H1 (cell line): Measurements from ENCODE around the gene KHDC4. TPM values are rescaled to one million over a fixed set of nuclear protein-coding genes. Genes with fewer than 3 reads are reported as not detected.

ENCODE experiments used
- CTCF ChIA-PET: fragments of 300-600 bp; sonication (Branson Sonifier 250); formaldehyde crosslinking; loops from one replicate; lab custom pipeline; 2021; ENCODE audit not compliant: partially characterized antibody; lab: Charles Lee
- POLR2A ChIA-PET: fragments of 300-600 bp; sonication (Branson Sonifier 250); formaldehyde crosslinking; loops from one replicate; lab custom pipeline; 2021; ENCODE audit warnings: inconsistent platforms; ENCODE audit not compliant: partially characterized antibody; lab: Charles Lee
- DNase-seq, 2 experiments: peaks; one replicate each; pipeline versions ENCODE4 v3.0.0 to v3.0.0-alpha.2; 2010 to 2022; ENCODE audit warnings: low spot score in 2 of 2, low read depth in 1 of 2, mixed read lengths in 1 of 2
- FAIRE-seq: peaks from 2 replicates; lab custom pipeline; 2011; peaks lifted over from hg19 to GRCh38; lab: Jason Lieb, UNC
- H2AFZ ChIP-seq: 2 replicates; pipeline ENCODE4 v1.8.1; 2012; ENCODE audit warnings: low read length, inconsistent platforms
- H2AK5ac ChIP-seq: 2 replicates; pipeline ENCODE4 v1.6.1; 2013; ENCODE audit warnings: low read depth, low read length
- H2BK120ac ChIP-seq: replicated peaks from 2 replicates; pipeline ENCODE3; 2013; ENCODE audit warnings: low read depth, low read length, inconsistent platforms
- H2BK12ac ChIP-seq: 2 replicates; pipeline ENCODE4 v1.6.1; 2013; ENCODE audit warnings: low read depth, low read length
- H2BK15ac ChIP-seq: 2 replicates; pipeline ENCODE4 v1.6.1; 2013; ENCODE audit warnings: low read length
- H2BK20ac ChIP-seq: 2 replicates; pipeline ENCODE4 v1.6.1; 2013; ENCODE audit warnings: low read length
- H2BK5ac ChIP-seq: 2 replicates; pipeline ENCODE4 v1.6.1; 2013; ENCODE audit warnings: low read depth, low read length
- H3K14ac ChIP-seq: 2 replicates; pipeline ENCODE4 v1.6.1; 2013; ENCODE audit warnings: inconsistent platforms; ENCODE audit not compliant: insufficient read length
- H3K18ac ChIP-seq: 2 replicates; pipeline ENCODE4 v1.6.1; 2013; ENCODE audit warnings: low read length; ENCODE audit errors: extremely low read depth
- H3K23ac ChIP-seq: 2 replicates; pipeline ENCODE4 v1.6.1; 2013; ENCODE audit warnings: inconsistent platforms; ENCODE audit not compliant: insufficient read length
- H3K23me2 ChIP-seq: 2 replicates; pipeline ENCODE4 v1.6.1; 2013; ENCODE audit warnings: low read depth, low read length
- H3K27ac ChIP-seq: 2 replicates; pipeline ENCODE4 v1.6.1; 2011; ENCODE audit warnings: low read depth, low read length, inconsistent platforms
- H3K27me3 ChIP-seq, 4 experiments: replicated peaks in 1 of 4; 1 replicate in 1 of 4; 2 replicates in 3 of 4; pipeline versions ENCODE4 v1.6.1 to v1.8.1; 2011 to 2013; ENCODE audit warnings: low read length in 3 of 4, mild to moderate bottlenecking in 3 of 4, inconsistent platforms in 2 of 4, mixed read lengths in 2 of 4, moderate library complexity in 1 of 4; ENCODE audit not compliant: control insufficient read depth in 3 of 4, insufficient read depth in 3 of 4; ENCODE audit errors: extremely low read depth in 1 of 4
- H3K36me3 ChIP-seq, 4 experiments: 2 replicates each; pipeline versions ENCODE4 v1.6.1 to v1.8.1; 2011 to 2013; ENCODE audit warnings: mild to moderate bottlenecking in 4 of 4, low read length in 3 of 4, moderate library complexity in 2 of 4, control low read depth in 1 of 4, inconsistent platforms in 1 of 4; ENCODE audit not compliant: insufficient read depth in 4 of 4, control insufficient read depth in 2 of 4
- H3K4ac ChIP-seq: replicated peaks from 2 replicates; pipeline ENCODE3; 2013; ENCODE audit warnings: low read length, low read depth, mixed read lengths, inconsistent platforms; ENCODE audit not compliant: insufficient read length
- H3K4me1 ChIP-seq, 4 experiments: replicated peaks in 1 of 4; 1 replicate in 1 of 4; 2 replicates in 3 of 4; pipeline versions ENCODE4 v1.6.1 to v1.8.1; 2011 to 2013; ENCODE audit warnings: low read length in 3 of 4, inconsistent platforms in 2 of 4, mixed read lengths in 1 of 4; ENCODE audit not compliant: insufficient read depth in 4 of 4, control insufficient read depth in 3 of 4
- H3K4me2 ChIP-seq, 2 experiments: 2 replicates each; pipeline versions ENCODE4 v1.6.1 to v1.8.1; 2011 to 2013; ENCODE audit warnings: low read depth in 2 of 2, low read length in 2 of 2, control low read depth in 1 of 2, inconsistent platforms in 1 of 2, mild to moderate bottlenecking in 1 of 2; ENCODE audit not compliant: insufficient read depth in 1 of 2
- H3K4me3 ChIP-seq, 4 experiments: fragments of 200-600, 300-600 bp in 1 of 4; sonication (generic), shearing (Covaris generic), sonication (Bioruptor Twin) in 1 of 4; 2 replicates each; pipeline versions ENCODE4 v1.5.1 to v1.8.1; 2011 to 2016; ENCODE audit warnings: low read length in 4 of 4, low read depth in 3 of 4, control low read depth in 2 of 4, inconsistent platforms in 2 of 4, mild to moderate bottlenecking in 2 of 4, mixed read lengths in 1 of 4, moderate library complexity in 1 of 4; ENCODE audit not compliant: insufficient read depth in 2 of 4; ENCODE audit errors: extremely low read depth in 1 of 4
- H3K56ac ChIP-seq: replicated peaks from 2 replicates; pipeline ENCODE3; 2013; ENCODE audit warnings: low read depth, mild to moderate bottlenecking, mixed read lengths, low read length, inconsistent platforms; ENCODE audit not compliant: insufficient read length
- H3K79me1 ChIP-seq: 2 replicates; pipeline ENCODE4 v1.6.1; 2013; ENCODE audit warnings: low read depth, low read length, control low read depth
- H3K79me2 ChIP-seq, 2 experiments: 2 replicates each; pipeline versions ENCODE4 v1.6.1 to v1.8.1; 2012 to 2013; ENCODE audit warnings: low read length in 2 of 2, mild to moderate bottlenecking in 2 of 2, inconsistent platforms in 1 of 2; ENCODE audit not compliant: insufficient read depth in 2 of 2, control insufficient read depth in 1 of 2
- H3K9ac ChIP-seq, 4 experiments: replicated peaks in 1 of 4; 1 replicate in 1 of 4; 2 replicates in 3 of 4; pipeline versions ENCODE4 v1.6.1 to v1.8.1; 2011 to 2013; ENCODE audit warnings: low read depth in 3 of 4, low read length in 3 of 4, control low read depth in 2 of 4, mild to moderate bottlenecking in 2 of 4, moderate library complexity in 2 of 4, inconsistent platforms in 1 of 4; ENCODE audit errors: extremely low read depth in 1 of 4
- H3K9me3 ChIP-seq, 2 experiments: 2 replicates each; pipeline versions ENCODE4 v1.6.1 to v1.8.1; 2012 to 2013; ENCODE audit warnings: mild to moderate bottlenecking in 2 of 2, moderate library complexity in 2 of 2, control low read depth in 1 of 2, inconsistent platforms in 1 of 2, low read depth in 1 of 2, low read length in 1 of 2, mixed read lengths in 1 of 2; ENCODE audit not compliant: insufficient read depth in 2 of 2
- H4K20me1 ChIP-seq, 2 experiments: replicated peaks in 1 of 2; 2 replicates each; pipeline versions ENCODE3 to v1.8.1; 2011 to 2013; ENCODE audit warnings: inconsistent platforms in 2 of 2, low read length in 2 of 2, mild to moderate bottlenecking in 1 of 2; ENCODE audit not compliant: insufficient read depth in 2 of 2, control insufficient read depth in 1 of 2
- H4K5ac ChIP-seq: 2 replicates; pipeline ENCODE4 v1.6.1; 2013; ENCODE audit warnings: low read length, low read depth, mixed read lengths, inconsistent platforms; ENCODE audit not compliant: insufficient read length
- H4K8ac ChIP-seq: 2 replicates; pipeline ENCODE4 v1.8.0; 2013; ENCODE audit warnings: mild to moderate bottlenecking, moderate library complexity, low read length, inconsistent platforms; ENCODE audit not compliant: insufficient read depth; ENCODE audit errors: extremely low read depth
- H4K91ac ChIP-seq: replicated peaks from 2 replicates; pipeline ENCODE3; 2013; ENCODE audit warnings: low read length, mixed read lengths, inconsistent platforms; ENCODE audit not compliant: insufficient read length
- ATF2 ChIP-seq: IDR thresholded peaks from 2 replicates; pipeline ENCODE4 v1.6.1; 2012; ENCODE audit warnings: low read length, inconsistent platforms
- ATF3 ChIP-seq: IDR thresholded peaks from 2 replicates; pipeline ENCODE4 v1.6.1; 2011; ENCODE audit warnings: low read depth, mild to moderate bottlenecking, low read length; ENCODE audit not compliant: insufficient read depth
- CBX5 ChIP-seq: fragments of 300-800, 300-1000 bp; sonication (generic); IDR thresholded peaks from 2 replicates; pipeline ENCODE4 v1.7.1; 2016; ENCODE audit warnings: antibody characterized with exemption, low read length, low read depth
- PHF8 ChIP-seq: fragments of 200-600 bp; sonication (generic); conservative IDR thresholded peaks from 2 replicates; pipeline ENCODE4 v1.7.1; 2012; ENCODE audit warnings: low read depth, mild to moderate bottlenecking, inconsistent platforms, low read length, moderate library complexity
- RBBP5 ChIP-seq: IDR thresholded peaks from 2 replicates; pipeline ENCODE4 v1.7.1; 2012; ENCODE audit warnings: low read depth, mild to moderate bottlenecking, inconsistent platforms, low read length, moderate library complexity, borderline replicate concordance
- RNF2 ChIP-seq: fragments of 200-900, 300-1000 bp; sonication (generic); IDR thresholded peaks from 2 replicates; pipeline ENCODE4 v1.7.1; 2016; ENCODE audit warnings: borderline replicate concordance, low read depth, mild to moderate bottlenecking, antibody characterized with exemption, low read length; ENCODE audit not compliant: poor library complexity, severe bottlenecking; ENCODE audit errors: missing control alignments
- SP1 ChIP-seq: IDR thresholded peaks from 2 replicates; pipeline ENCODE4 v1.6.1; 2011; ENCODE audit warnings: low read depth, low read length
- TEAD4 ChIP-seq: IDR thresholded peaks from 2 replicates; pipeline ENCODE4 v1.6.1; 2012; ENCODE audit warnings: low read depth, low read length, inconsistent platforms, mixed read lengths
- WGBS, 2 experiments: shearing (Covaris generic) in 1 of 2; methylation state at CpG; one replicate each; pipeline versions ENCODE4 v1.1.6 to v1.1.7; 2013 to 2015; ENCODE audit warnings: low lambda C conversion rate in 2 of 2, mixed read lengths in 2 of 2, inconsistent platforms in 1 of 2, low coverage in 1 of 2, missing lambda C conversion rate in 1 of 2; ENCODE audit not compliant: insufficient replicate concordance in 2 of 2, insufficient coverage in 1 of 2, insufficient read length in 1 of 2; ENCODE audit errors: extremely low coverage in 1 of 2, missing lambda C conversion rate in 1 of 2; 5-methylcytosine and 5-hydroxymethylcytosine counted together
- polyA plus RNA-seq, 7 experiments: library from polyadenylated mRNA; depleted of rRNA in 3 of 7; stranded (reverse) in 5 of 7; unstranded in 2 of 7; fragments of >200 nt in 5 of 7; fragments of 200-250 nt in 2 of 7; gene quantifications; 1 replicate in 5 of 7; 2 replicates in 1 of 7; 4 replicates in 1 of 7; pipeline versions ENCODE4 v1.2.1 to v1.2.3, GENCODE V29; 2011 to 2013; ENCODE audit warnings: missing spikeins in 2 of 7, mixed read lengths in 2 of 7
- total RNA-seq: library from RNA; stranded (reverse); fragmentation: NEBNext Ultra II Directional; extraction: Animal tissue kit (Norgen Biotek cat#: 25700); gene quantifications from 2 replicates; pipeline ENCODE4 v1.2.1, GENCODE V29; 2021

Gene KHDC4
- total and polyA plus RNA-seq, 2 of the 8 experiments (the other 6 are each of a cell fraction or from before 2014, with no cell fraction given), result 56.6 to 81.1 TPM

- H2BK20ac ChIP-seq, result no peak overlapping the region
- no peak overlapping the region for H3K4me3 ChIP-seq
- no peak overlapping the region for H3K56ac ChIP-seq
- no peaks in the 10 kb centered on the region for H3K4me1 ChIP-seq
- H4K8ac ChIP-seq, result no peak overlapping the region
- H3K36me3 ChIP-seq, result peaks cover 40 to 99% (median 83%) of the 10 kb centered on the region in 4 experiments
- no peak overlapping the region for H2BK15ac ChIP-seq
- no peak overlapping the region for H3K4ac ChIP-seq
- FAIRE-seq, result no peak
- TF ChIP-seq PHF8, result no peak
- no peak for TF ChIP-seq CBX5
- no peak for TF ChIP-seq ATF3
- TF ChIP-seq ATF2, result no peak
- no peak for TF ChIP-seq RNF2
- no peak for TF ChIP-seq RBBP5
- no peak for TF ChIP-seq SP1
- no peak for TF ChIP-seq TEAD4
- TF ChIP-seq, all 59 proteins: peak for 0
- WGBS, 2 experiments, result 96% methylated on average over 3 of the region's 3 CpGs; no CpG with 5 or more reads in 1 of the 2 experiments
- no peaks in the 10 kb centered on the region for H3K9me3 ChIP-seq
- no peaks in the 10 kb centered on the region for H3K79me2 ChIP-seq
- no peak overlapping the region for H2BK120ac ChIP-seq
- no peaks in the 10 kb centered on the region; the same call in 1 of the 2 replicates for H3K79me1 ChIP-seq
- no peak overlapping the region for H2AK5ac ChIP-seq
- H4K91ac ChIP-seq, result no peak overlapping the region
- no peak overlapping the region for H3K27ac ChIP-seq
- H3K23ac ChIP-seq, result no peak overlapping the region
- H2BK12ac ChIP-seq, result no peak overlapping the region
- H2AFZ ChIP-seq, result no peak overlapping the region
- H3K23me2 ChIP-seq, result no peaks in the 10 kb centered on the region
- no peak overlapping the region for H4K5ac ChIP-seq
- DNase-seq, result no peak
- ChIA-PET CTCF (interaction anchor here (0.8 kb wide), 1 partner anchor 48 kb away, joined by 5 read pairs; no protein-coding TSS in a partner anchor), POLR2A (interaction anchor here (1.1 to 11.7 kb wide), 4 partner anchors 6 to 27 kb away, joined by 3 to 109 read pairs (median 32); partner anchors contain the start of gene KHDC4)
- H3K9ac ChIP-seq, result no peak overlapping the region
- no peaks in the 10 kb centered on the region for H3K27me3 ChIP-seq
- H2BK5ac ChIP-seq, result no peak overlapping the region
- H4K20me1 ChIP-seq, result peaks cover 1 to 12% of the 10 kb centered on the region in 2 experiments
- no peak overlapping the region for H3K4me2 ChIP-seq
- H3K18ac ChIP-seq, result no peak overlapping the region
- no peak overlapping the region for H3K14ac ChIP-seq
Measured at GRCh38 chr1:155920717-155921116, 13.5 kb downstream of the KHDC4 start.
